NCI-H82 treated with DMSO at 0.1 percent for 48 hours (cell line): ENCODE results near the gene MPP3.
A peak's percentile ranks its signal among the peaks of the same experiment; 100 is the strongest.
"Not testable (repeated sequence)": the region's sequence is repeated elsewhere in the genome, so short reads cannot be mapped to it uniquely, and the experiment has no call there.

Experiments
- DNase-seq: peaks from one replicate; lab custom pipeline; 2025; ENCODE audit not compliant: unreplicated experiment; lab: John Stamatoyannopoulos, UW

Gene MPP3

GRCh38 chr17:43832976-43833829 lies at the start of gene MPP3:
MPP3 (minus strand) TSS chr17:43833146; CDS start chr17:43831906, 1,240 bp downstream.
- DNase-seq, result peak; percentile 27

GRCh38 chr17:43881758-43882505 lies 49.0 kb upstream of the MPP3 start:
- no peak for DNase-seq

GRCh38 chr17:43881181-43881580 lies 48.2 kb upstream of the MPP3 start:
- DNase-seq, result no peak

GRCh38 chr17:43880420-43880991 lies 47.6 kb upstream of the MPP3 start:
- DNase-seq, result peak; percentile 9

- DNase-seq, result no peak
These were observed 46.9 kb upstream of the MPP3 start for GRCh38 chr17:43879723-43880419.

- DNase-seq, result peak; percentile 15
These were observed 45.6 kb upstream of the MPP3 start for GRCh38 chr17:43878260-43879175.

- no peak for DNase-seq
These were observed 44.7 kb upstream of the MPP3 start for GRCh38 chr17:43877451-43878155.

GRCh38 chr17:43877031-43877430 lies 44.1 kb upstream of the MPP3 start:
- DNase-seq, result no peak

GRCh38 chr17:43875476-43876147 lies 42.7 kb upstream of the MPP3 start:
- no peak for DNase-seq

- no peak for DNase-seq
These were observed 41.3 kb upstream of the MPP3 start for GRCh38 chr17:43874293-43874692.

GRCh38 chr17:43873815-43874214 lies 40.9 kb upstream of the MPP3 start:
- no peak for DNase-seq

GRCh38 chr17:43873091-43873490 lies 40.1 kb upstream of the MPP3 start:
- DNase-seq, result no peak

- DNase-seq, result no peak
These were observed 39.2 kb upstream of the MPP3 start for GRCh38 chr17:43871946-43872690.

- not testable (repeated sequence) for DNase-seq
These were observed 36.1 kb upstream of the MPP3 start for GRCh38 chr17:43869031-43869430.

- DNase-seq, result no peak
These were observed 35.5 kb upstream of the MPP3 start for GRCh38 chr17:43868226-43868994.

- DNase-seq, result no peak
These were observed 31.4 kb upstream of the MPP3 start for GRCh38 chr17:43864161-43864984.

- no peak for DNase-seq
These were observed 29.0 kb upstream of the MPP3 start for GRCh38 chr17:43861960-43862359.
